Kidney glomerular epithelial cell (primary cell): ENCODE measurements around the gene CCNY.
"Not testable (repeated sequence)": the region's sequence is repeated elsewhere in the genome, so short reads cannot be mapped to it uniquely, and the experiment has no call there.

Source experiments
- DNase-seq: peaks from one replicate; lab custom pipeline; 2025; lab: John Stamatoyannopoulos, UW

The CCNY gene

DNA sequence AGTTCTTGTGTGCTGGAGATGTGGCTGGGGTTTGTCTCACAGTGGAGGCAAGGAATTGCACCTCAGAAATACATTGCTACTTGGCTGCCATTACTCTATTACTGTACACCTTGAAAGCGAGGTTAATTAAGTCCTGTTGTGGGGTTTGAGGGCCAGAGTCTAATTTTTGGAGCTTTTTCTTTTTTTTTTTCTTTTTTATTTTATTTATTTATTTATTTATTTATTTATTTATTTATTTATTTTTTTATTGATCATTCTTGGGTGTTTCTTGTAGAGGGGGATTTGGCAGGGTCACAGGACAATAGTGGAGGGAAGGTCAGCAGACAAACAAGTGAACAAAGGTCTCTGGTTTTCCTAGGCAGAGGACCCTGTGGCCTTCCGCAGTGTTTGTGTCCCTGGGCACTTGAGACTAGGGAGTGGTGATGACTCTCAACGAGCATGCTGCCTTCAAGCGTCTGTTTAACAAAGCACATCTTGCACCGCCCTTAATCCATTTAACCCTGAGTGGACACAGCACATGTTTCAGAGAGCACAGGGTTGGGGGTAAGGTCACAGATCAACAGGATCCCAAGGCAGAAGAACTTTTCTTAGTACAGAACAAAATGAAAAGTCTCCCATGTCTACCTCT is 69.8 kb downstream of the CCNY start:
- not testable (repeated sequence) for DNase-seq

DNA sequence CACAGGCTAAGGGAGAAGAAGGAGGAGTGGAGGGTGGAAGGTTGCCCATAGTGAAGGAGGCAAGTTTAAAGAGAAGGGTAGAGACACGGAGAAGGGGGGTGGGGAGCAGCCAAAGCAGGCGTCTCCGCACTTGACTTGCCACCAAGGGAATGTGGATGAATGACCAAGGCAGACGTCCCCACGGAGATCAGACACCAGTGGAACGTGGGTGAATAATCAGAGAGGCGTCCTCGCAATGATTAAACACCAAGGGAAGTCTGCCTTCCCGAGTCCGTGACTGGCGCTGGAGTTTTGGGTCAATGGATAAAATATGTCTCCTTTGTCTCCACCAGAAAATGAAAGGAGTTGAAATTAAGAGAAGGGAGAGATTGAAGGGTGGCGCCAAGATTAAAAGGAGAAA is 71.4 kb downstream of the CCNY start:
- DNase-seq = not testable (repeated sequence)

DNA sequence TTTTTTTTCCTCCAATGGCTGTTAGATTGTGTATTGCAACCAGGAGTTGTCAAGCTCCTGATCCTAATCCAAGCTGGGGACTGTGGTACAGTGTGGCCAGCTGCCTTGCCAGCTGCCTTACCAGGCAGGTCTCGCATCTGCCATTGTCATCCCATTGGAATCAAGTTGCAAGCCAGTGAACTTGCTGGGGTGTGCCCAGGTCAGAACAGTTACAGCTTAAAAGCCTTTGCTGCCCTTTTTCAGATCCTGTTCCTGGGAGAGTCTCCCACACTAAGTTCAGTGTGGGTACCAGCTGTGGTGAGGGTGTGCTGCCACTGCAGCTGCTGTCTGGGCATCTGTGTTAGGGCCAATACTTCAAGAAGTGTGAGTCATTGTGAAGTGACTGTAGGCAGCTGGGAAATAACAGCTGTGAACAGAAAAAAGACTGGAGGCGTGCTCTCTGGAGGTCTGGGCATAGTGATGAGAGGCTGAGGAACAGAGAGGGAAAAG is 72.8 kb downstream of the CCNY start:
- peak; percentile 56 for DNase-seq

DNA sequence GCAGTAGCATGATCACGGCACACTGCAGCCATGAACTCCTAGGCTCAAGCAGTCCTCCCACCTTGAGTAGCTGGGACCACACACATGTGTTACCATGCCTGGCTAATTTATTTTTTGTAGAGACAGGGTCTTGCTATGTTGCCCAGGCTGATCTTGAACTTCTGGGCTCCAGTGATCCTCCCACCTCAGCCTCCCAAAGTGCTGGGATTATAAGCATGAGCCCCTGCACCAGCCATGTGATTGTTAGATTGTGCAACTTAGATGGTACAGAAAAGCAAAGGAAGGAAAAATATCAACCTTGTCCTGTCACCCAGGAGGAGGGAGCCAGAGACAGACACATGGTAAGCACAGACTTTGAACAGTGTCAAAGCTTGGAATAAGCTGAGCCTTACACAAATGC is 73.5 kb downstream of the CCNY start:
- DNase-seq = no peak

DNA sequence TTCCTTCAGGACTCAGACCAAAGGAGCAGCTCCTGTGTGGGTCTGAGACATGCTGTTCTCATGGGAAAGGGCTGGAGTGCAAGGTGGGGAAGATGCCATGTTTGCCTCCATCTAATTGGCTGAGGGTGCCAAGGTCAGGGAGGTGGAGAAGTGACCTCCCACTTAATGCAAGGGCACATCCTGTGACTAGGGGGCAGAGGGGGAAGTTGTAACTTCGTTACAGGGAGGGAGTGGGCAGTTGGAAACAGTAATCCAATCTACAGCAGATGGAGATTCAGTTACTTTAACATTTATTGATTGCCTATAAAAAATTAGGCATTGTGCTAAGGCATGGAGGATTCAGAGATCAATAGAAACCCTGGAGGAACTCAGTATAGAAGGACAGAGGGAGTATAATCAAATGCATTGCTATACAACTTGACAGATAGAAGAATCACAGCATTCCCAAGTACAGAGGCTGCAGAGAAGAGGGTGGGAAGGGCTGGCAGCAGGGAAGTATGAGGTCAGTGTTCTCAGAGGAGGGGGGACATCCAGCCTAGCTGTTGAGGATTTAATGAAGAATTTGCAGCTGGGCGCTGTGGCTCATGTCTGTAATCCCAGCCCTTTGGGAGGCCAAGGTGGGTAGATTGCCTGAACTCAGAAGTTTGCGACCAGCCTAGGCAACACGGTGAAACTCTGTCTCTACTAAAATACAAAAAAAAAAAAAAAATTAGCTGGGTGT is 75.9 kb downstream of the CCNY start:
- DNase-seq = no peak

DNA sequence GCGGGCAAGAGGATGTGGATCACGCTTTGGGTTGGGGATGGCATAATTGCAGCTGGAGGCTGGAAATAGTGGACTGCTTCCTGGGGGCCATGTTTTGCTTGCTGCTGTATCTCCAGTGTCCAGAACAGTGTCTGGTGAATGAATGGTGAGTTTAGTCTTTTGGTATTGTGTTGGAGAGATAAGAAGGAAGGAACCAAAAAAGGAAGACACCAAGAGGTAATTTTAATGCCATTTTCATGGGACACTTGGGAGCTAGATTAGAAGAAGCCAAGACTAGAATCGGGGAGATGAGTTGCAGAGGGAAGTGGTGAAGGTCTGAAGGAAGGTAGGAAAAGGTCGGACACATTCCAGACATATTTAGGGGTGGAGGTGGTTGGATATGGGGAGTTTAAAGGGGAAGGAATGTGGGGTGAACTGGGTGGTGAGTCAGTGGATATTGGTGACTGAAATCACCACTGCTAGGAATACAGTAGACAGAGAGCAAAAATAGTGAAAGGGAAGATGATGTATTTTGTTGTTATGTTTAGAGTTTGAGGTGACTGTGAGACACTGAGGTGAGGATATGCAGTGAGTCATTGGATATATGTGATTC is 76.7 kb downstream of the CCNY start:
- DNase-seq = peak; percentile 81

GRCh38 chr10:35413985-35414861 is 77.9 kb downstream of the CCNY start:
- DNase-seq = no peak

DNA sequence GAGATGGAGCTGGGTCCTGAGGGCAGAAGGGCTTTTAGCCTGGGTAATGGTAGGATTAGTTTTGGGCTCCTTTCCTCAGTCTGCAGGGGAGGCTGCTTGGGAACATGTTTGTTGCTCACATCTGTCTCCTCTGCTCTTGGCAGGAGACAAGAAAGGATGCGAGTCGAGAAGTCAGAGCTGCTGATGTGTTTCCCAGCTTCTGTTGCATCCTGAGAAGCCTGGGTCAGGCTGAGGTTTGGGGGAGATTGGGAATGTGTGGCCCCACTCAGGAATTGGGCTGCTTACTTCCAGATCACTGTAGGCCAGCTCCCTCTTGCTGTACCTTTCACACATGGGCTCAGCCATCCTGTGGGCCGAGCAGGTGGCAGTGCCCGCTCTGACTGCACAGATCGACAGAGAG is 79.2 kb downstream of the CCNY start:
- no peak for DNase-seq

- no peak for DNase-seq
Observed at GRCh38 chr10:35416619-35417312, 80.5 kb downstream of the CCNY start.

- DNase-seq = no peak
Observed at GRCh38 chr10:35417313-35417625, 81.0 kb downstream of the CCNY start.

DNA sequence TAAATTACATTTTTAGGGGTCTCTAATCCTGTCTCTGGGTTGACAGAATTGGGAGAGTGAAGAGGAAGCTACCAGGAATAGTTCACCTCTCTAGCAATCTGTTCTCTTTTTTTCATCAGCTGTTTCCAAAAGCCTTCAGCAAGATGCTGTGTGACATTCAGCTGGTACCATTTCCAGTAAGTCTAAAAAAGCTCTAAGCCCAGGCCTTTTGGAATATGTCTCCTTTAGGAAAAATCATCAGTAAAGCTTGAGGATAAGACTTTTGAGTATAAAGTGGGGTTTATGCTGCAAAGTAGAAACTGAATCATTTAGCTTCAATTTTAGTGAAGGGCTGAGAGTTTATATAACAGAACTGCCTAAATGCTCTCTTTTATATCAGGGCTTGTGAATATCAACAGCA is 81.5 kb downstream of the CCNY start:
- DNase-seq = no peak

DNA sequence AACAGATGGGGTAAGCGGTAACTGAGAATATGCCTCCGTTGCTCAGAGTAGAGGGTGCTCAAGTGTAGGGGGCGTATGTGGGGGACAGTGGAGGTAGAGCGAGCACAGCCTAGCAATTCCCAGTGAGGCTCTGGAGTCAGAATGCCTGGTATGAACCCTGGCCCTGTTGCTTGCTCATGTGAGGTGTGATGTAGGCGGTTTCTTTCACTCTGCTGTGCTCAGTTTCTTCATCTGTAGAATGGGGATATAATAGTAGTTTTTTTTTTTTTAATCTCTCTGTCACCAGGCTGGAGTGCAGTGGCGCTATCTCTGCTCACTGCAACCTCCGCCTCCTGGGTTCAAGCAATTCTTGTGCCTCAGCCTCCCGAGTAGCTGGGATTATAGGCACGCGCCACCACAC is 82.3 kb downstream of the CCNY start:
- not testable (repeated sequence) for DNase-seq

GRCh38 chr10:35420044-35420443 is 83.7 kb downstream of the CCNY start:
- DNase-seq = peak; percentile 29

DNA sequence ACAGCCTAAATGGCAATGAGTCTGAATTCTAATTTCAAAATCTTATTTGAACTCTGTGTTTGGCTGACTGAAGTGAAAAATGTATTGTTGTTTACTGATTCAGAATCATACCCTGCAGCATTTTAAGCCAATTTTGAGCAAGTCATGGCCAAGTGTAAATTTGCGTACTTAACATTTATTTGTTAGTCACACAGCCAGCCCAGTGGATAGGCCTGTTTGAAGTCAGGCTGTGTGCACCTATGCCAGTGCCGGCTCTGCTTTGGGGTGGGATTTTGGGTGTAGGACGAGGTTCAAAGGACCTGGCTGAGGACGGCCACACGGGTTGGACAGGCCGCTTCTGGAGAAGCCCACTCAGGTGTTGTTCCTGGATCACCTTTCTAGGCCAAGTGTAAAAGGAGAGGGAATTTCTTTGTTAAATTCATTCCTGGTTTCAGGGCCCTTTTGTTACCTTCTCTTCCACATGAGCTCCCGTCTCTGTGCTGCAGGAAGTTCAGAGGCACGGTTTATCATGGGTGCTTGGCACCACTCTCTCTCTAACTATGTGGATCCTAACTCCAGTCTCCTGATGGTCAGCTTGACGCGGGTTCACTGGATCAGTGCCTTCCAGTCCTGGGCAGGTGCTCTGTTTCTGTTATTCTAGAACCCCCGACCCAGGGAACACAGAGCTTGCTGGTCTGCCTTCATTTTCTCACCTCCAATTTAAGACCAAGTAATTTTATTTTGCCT is 84.7 kb downstream of the CCNY start:
- DNase-seq = no peak

DNA sequence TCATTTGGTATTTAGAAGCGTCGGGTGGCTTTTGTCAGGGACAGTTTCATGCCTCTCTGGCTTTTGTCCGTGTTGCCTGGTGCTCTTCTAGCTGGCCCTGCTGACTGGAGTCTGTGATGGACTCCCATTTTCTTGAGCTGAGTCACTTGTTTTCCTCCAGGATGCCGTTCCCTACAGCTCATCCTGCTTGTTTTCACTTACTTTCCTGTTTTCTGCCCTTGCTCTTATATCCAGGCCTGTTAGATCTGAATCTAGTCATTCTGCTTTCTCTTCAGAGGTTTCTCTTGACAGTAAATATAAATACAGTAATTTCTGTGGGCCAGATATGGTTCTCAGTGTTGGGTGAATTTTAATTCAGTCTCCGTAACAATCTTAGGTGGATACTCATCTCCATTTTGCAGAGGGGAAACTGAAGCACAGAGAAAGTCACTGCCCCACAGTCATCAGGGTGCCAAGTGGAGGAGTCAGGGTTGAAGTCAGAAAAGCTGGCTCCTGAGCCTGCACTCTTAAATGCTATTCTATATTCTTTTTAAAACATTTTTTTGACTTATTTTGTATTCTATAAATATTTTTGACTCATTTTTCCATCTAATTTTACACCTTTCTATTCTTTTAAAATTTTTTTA is 85.4 kb downstream of the CCNY start:
- peak; percentile 88 for DNase-seq

GRCh38 chr10:35422228-35422627 is 85.9 kb downstream of the CCNY start:
- DNase-seq = peak; percentile 44

DNA sequence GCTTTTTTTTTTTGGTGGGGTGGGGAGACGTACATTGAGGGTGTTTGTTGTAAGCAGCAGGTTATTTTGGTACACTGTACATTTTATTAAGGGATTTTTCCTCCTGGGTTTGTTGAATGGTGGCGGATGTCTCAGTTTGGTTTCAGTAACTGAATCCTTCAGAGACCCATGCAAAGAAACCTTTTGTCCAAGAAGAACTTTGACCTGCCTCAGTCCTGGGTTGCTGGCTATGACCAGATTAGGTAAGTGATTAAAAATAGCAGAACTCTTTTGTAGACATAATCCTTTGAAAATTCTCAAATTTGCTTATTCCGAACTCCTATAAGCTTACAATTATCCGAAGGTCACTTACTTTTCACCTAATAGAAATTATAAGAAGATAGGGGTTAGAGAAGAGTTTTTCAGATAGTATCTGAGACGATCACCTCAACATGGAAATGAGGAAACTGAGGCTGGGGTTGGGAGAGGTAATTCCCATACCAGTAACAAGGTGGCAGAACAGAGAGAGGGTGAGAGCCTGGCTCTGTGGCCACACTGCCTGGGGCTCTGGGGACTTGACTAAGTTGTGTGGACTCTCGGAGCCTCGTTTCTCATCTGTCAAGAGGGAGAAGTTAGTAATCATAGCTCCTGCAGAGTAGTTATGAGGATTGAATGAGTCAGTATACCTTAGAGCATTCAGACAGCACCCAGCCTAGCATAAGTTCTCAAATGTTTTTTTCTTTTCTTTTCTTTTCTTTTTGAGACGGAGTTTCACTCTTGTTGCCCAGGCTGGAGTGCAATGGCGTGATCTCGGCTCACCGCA is 87.4 kb downstream of the CCNY start:
- DNase-seq = peak; percentile 31

- DNase-seq = no peak
Observed at GRCh38 chr10:35424680-35425285, 88.5 kb downstream of the CCNY start.

DNA sequence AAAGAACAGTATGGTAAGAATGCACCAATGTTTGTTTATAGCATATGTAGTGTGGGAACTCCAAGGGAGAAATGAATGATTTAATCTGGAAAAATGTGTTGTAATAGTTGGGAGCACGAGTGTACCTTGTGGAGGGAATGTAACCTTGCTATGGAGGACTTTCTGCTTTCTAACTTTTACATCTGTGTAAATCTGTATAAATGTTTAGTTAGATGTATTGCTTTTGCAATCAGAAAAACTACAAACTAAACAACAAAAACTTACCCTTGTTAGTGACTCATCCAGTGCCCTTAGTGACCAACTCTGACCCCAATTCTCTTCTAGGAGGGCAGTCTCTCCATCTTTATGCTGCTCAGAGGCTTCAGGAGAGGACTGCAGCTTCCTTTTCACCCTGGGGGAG is 89.3 kb downstream of the CCNY start:
- DNase-seq = no peak
